Measurements from ENCODE around the gene KAZN.

Gene KAZN

GRCh38 chr1:15014516-15014915, 416.0 kb downstream of the KAZN start:
- Mint-ChIP-seq H3K9me3 (peaks cover 0 to 1% of the 10 kb centered on the region in 2 donors), H3K4me3 (no peak overlapping the region), H3K36me3 (ENCODE audit: insufficient read depth) (no peaks in the 10 kb centered on the region), H3K27ac (no peak overlapping the region), H3K4me1 (ENCODE audit: low read depth in 2 of 2) (no peaks in the 10 kb centered on the region), H3K27me3 (peaks cover 11 to 21% of the 10 kb centered on the region in 2 donors)
- no peak for ATAC-seq (replicated peaks)
- DNase-seq = no peak

DNA sequence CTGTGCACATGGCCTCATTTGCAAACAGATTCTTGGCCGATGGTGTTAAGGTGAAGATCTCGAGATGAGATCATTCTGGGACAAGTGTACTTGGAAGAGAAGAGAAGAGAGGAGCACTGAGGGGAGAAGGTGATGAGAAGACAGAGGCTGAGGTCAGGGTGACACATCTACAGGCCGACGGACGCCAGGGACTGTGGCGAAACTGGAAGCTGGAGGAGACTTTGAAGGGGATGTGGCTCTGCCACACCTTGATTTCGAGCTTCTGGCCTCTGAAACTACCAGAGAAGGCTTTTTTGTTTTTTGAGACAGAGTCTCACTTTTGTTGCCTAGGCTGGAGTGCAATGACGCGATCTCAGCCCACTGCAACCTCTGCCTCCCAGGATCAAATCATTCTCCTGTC, 417.5 kb downstream of the KAZN start:
- ATAC-seq (replicated peaks) (no peak), DNase-seq (no peak)
- H3K27ac Mint-ChIP-seq = no peak overlapping the region
- peaks cover 5 to 27% of the 10 kb centered on the region in 2 donors for H3K27me3 Mint-ChIP-seq
- H3K9me3 Mint-ChIP-seq = no peaks in the 10 kb centered on the region
- H3K4me3 Mint-ChIP-seq = no peak overlapping the region
- H3K36me3 Mint-ChIP-seq (ENCODE audit: insufficient read depth) = no peaks in the 10 kb centered on the region
- no peaks in the 10 kb centered on the region for H3K4me1 Mint-ChIP-seq (ENCODE audit: low read depth in 2 of 2)

GRCh38 chr1:15016526-15016925, 418.0 kb downstream of the KAZN start:
- no peak overlapping the region for H3K4me3 Mint-ChIP-seq
- no peaks in the 10 kb centered on the region for H3K9me3 Mint-ChIP-seq
- DNase-seq (no peak), ATAC-seq (replicated peaks) (no peak)
- peaks cover 8 to 27% of the 10 kb centered on the region in 2 donors for H3K27me3 Mint-ChIP-seq
- no peaks in the 10 kb centered on the region for H3K36me3 Mint-ChIP-seq (ENCODE audit: insufficient read depth)
- no peaks in the 10 kb centered on the region for H3K4me1 Mint-ChIP-seq (ENCODE audit: low read depth in 2 of 2)
- no peak overlapping the region for H3K27ac Mint-ChIP-seq

DNA sequence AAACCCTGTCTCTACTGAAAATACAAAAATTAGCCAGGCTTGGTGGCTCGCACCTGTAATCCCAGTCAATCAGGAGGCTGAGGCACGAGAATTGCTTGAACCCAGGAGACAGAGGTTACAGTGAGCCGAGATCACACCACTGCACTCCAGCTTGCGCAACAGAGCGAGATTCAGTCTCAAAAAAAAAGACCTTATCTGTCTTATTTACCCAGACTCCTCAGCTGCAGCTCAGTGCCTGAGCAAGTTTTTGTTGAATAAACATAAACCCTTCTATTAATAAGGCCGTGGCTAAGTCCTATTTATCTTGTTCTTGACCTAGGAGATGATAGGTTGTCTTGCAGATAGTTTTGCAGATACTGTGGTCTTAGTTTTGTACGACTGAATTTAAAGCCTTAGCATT, 418.6 kb downstream of the KAZN start:
- H3K4me3 Mint-ChIP-seq = no peak overlapping the region
- ATAC-seq (replicated peaks) = no peak

DNA sequence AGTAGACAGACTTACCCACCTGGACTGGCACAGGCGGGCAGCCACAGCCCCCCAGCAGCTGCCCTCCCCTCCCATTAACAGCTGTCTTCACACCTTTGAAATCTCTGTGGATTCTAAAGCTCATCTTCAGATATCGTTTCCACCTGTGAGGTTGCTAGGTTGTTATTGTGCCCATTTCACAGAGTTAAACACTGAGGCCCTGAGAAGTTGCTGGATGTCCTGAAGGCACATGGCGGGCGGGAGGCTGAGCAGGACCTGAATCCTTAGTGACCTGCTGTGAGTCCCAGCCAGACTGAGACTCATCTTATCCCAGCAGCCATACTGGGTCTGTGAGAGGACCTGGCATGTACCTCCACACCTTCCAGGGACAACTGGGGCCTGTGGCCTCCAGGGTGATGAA, 420.3 kb downstream of the KAZN start:
- ATAC-seq (replicated peaks) = no peak
- Mint-ChIP-seq H3K4me3 (no peak overlapping the region), H3K27me3 (peaks cover 13 to 46% of the 10 kb centered on the region in 2 donors), H3K36me3 (ENCODE audit: insufficient read depth) (no peaks in the 10 kb centered on the region), H3K4me1 (ENCODE audit: low read depth in 2 of 2) (no peaks in the 10 kb centered on the region), H3K27ac (no peak overlapping the region), H3K9me3 (no peaks in the 10 kb centered on the region)
- DNase-seq = no peak

More for the DNA sequence above, 418.6 kb downstream of the KAZN start:
- Mint-ChIP-seq H3K27ac (no peak overlapping the region), H3K27me3 (peaks cover 10 to 30% of the 10 kb centered on the region in 2 donors), H3K9me3 (no peaks in the 10 kb centered on the region), H3K4me1 (ENCODE audit: low read depth in 2 of 2) (no peaks in the 10 kb centered on the region), H3K36me3 (ENCODE audit: insufficient read depth) (no peaks in the 10 kb centered on the region)
- DNase-seq = no peak

DNA sequence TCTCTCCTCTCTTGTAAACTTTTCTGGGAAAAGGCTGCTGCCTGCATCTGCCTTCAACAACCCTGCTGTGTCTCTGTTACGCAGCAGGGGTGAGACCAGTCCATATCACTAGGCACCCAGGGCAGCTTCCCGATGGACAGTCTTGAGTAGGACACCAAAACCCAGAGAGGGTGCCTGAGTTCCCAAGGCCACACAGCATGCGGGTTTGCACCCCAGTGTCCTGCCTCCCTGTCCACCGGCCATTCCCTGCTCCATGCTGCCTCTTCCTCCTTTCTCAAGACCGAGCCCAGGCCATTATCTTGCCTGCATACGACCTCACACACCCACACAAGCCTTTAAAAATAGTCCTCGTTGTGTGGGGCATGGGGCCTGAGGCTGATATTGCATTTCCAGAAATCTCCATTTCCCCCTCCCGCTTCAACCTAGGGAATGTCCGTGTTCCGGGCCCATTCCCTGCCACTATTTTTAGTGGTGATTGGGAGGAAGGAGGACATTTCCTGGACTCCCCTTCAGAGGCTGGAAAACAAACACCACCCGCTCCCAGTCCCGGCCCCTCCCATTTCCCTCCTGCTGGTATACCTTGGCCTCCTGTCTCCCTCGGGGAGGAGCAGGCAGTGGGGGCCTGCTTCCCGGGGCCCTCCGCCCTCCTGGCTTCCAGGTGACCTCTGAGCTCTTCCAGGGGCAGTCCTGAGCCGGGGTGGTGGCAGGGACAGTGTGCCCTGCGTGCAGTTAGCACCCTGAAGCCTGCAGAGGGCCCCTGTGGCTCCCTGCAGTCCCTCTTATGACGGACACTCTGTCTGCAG, 422.7 kb downstream of the KAZN start:
- no peak for ATAC-seq (replicated peaks)
- no peak overlapping the region for H3K27ac Mint-ChIP-seq
- no peak overlapping the region for H3K4me3 Mint-ChIP-seq
- H3K27me3 Mint-ChIP-seq = peaks cover 13 to 44% of the 10 kb centered on the region in 2 donors
- H3K36me3 Mint-ChIP-seq (ENCODE audit: insufficient read depth) = no peaks in the 10 kb centered on the region
- DNase-seq = no peak
- no peaks in the 10 kb centered on the region for H3K4me1 Mint-ChIP-seq (ENCODE audit: low read depth in 2 of 2)
- no peaks in the 10 kb centered on the region for H3K9me3 Mint-ChIP-seq

DNA sequence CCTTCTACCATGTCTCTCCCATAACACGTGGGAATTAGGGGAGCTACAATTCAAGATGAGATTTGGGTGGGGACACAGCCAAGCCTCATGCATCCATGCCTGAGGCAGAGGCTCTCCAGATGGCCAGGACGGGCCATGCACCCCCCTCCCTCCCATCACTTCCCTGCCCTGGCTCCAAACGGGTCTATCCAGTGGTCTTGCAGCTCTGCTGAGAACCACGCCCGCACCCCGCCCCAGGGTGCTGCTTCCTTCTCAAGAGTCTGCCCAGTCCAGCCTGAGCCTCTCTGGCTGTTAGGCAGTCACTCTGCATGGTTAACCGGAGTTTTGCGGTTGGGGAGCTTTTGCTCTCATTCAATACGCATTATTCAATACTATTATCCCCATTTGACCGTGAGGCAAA, 423.6 kb downstream of the KAZN start:
- ATAC-seq (replicated peaks) (no peak), DNase-seq (no peak)
- Mint-ChIP-seq H3K4me1 (ENCODE audit: low read depth in 2 of 2) (no peaks in the 10 kb centered on the region), H3K4me3 (no peak overlapping the region), H3K27ac (no peak overlapping the region), H3K36me3 (ENCODE audit: insufficient read depth) (no peaks in the 10 kb centered on the region), H3K9me3 (no peaks in the 10 kb centered on the region), H3K27me3 (peaks cover 13 to 45% of the 10 kb centered on the region in 2 donors)

- H3K4me3 Mint-ChIP-seq = no peak overlapping the region
- ATAC-seq (replicated peaks) (no peak), DNase-seq (no peak)
- no peaks in the 10 kb centered on the region for H3K36me3 Mint-ChIP-seq (ENCODE audit: insufficient read depth)
- no peak overlapping the region for H3K27ac Mint-ChIP-seq
- no peaks in the 10 kb centered on the region for H3K4me1 Mint-ChIP-seq (ENCODE audit: low read depth in 2 of 2)
- no peaks in the 10 kb centered on the region for H3K9me3 Mint-ChIP-seq
- peaks cover 15 to 47% of the 10 kb centered on the region in 2 donors for H3K27me3 Mint-ChIP-seq
Observed at GRCh38 chr1:15023205-15023604, 424.7 kb downstream of the KAZN start.

DNA sequence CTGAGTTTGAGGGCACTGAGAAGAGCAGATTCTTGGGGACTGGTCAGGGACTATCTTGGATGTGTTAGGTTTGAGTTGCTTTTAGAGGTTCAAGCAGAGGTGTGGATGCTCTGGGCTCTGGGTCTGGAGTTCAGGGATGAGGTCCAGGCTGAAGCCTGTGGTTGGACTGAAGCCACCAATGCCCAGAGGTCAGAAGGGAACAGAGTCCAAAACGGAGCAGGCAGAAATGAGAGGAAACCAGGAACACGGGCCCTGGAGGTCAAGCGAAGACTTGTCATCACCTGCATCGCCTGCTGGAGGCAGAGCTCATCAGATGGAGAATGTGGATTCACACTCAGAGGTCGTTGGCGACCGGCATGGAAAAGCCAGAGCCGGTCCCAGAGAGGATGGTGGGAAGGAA, 425.5 kb downstream of the KAZN start:
- H3K36me3 Mint-ChIP-seq (ENCODE audit: insufficient read depth) = no peaks in the 10 kb centered on the region
- H3K4me1 Mint-ChIP-seq (ENCODE audit: low read depth in 2 of 2) = no peaks in the 10 kb centered on the region
- no peak for DNase-seq
- ATAC-seq (replicated peaks) = no peak
- peaks cover 20 to 54% of the 10 kb centered on the region in 2 donors for H3K27me3 Mint-ChIP-seq
- H3K9me3 Mint-ChIP-seq = no peaks in the 10 kb centered on the region
- H3K27ac Mint-ChIP-seq = no peak overlapping the region
- no peak overlapping the region for H3K4me3 Mint-ChIP-seq

DNA sequence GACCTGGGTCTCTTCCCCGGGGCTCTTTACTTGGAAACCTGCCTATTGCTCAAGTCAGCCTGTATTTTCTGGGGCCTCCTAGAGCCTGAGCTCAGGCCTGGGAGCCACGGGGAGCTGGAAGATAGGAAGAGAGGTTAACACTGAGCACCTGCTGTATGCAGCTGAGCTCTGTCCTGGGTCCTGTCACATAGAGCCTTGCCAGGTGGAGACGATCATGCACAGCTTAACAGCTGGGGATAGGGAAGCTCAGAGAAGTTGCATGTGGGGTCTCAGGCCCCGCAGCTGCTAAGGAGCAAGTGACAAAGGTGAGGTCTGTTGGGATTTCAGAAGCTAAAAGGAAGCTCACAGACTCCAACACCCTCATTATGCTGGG, 427.6 kb downstream of the KAZN start:
- H3K27ac Mint-ChIP-seq = no peak overlapping the region
- H3K36me3 Mint-ChIP-seq (ENCODE audit: insufficient read depth) = no peaks in the 10 kb centered on the region
- no peaks in the 10 kb centered on the region for H3K4me1 Mint-ChIP-seq (ENCODE audit: low read depth in 2 of 2)
- no peaks in the 10 kb centered on the region for H3K9me3 Mint-ChIP-seq
- peaks cover 21 to 54% of the 10 kb centered on the region in 2 donors for H3K27me3 Mint-ChIP-seq
- DNase-seq (no peak), ATAC-seq (replicated peaks) (no peak)
- no peak overlapping the region for H3K4me3 Mint-ChIP-seq

DNA sequence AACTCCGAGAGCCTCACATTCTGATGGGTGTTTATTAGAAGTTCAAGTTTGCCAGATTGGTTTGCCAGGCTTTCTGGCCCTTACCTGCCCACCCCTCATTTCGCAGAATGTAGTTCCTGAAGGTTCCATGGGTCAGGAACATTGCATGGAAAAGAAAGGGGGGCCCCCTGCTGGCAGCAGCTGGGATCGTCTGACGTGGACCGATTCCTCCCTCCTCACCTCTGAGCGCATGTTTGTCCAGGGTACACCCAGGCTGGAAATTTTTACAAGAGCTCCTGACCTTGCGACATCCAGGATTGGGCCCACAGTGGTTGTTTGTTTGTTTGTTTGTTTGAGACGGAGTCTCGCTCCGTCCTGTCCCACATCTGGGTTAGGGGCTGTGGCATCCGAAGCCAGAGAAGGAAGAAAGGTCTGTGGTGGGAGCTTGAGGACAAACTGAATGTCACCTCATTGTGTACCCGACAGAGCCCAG, 429.1 kb downstream of the KAZN start:
- peak in 1 of 3 experiments; percentile 7 for DNase-seq
- no peaks in the 10 kb centered on the region for H3K4me1 Mint-ChIP-seq (ENCODE audit: low read depth in 2 of 2)
- H3K36me3 Mint-ChIP-seq (ENCODE audit: insufficient read depth) = no peaks in the 10 kb centered on the region
- H3K9me3 Mint-ChIP-seq = no peaks in the 10 kb centered on the region
- H3K27me3 Mint-ChIP-seq = peaks cover 21 to 39% of the 10 kb centered on the region in 2 donors
- no peak overlapping the region for H3K27ac Mint-ChIP-seq
- ATAC-seq (replicated peaks) = no peak
- no peak overlapping the region for H3K4me3 Mint-ChIP-seq

GRCh38 chr1:15028102-15028501, 429.6 kb downstream of the KAZN start:
- Mint-ChIP-seq H3K27me3 (peaks cover 18 to 34% of the 10 kb centered on the region in 2 donors), H3K36me3 (ENCODE audit: insufficient read depth) (no peaks in the 10 kb centered on the region), H3K4me1 (ENCODE audit: low read depth in 2 of 2) (no peaks in the 10 kb centered on the region), H3K27ac (no peak overlapping the region), H3K9me3 (no peaks in the 10 kb centered on the region), H3K4me3 (no peak overlapping the region)
- DNase-seq (no peak), ATAC-seq (replicated peaks) (no peak)

DNA sequence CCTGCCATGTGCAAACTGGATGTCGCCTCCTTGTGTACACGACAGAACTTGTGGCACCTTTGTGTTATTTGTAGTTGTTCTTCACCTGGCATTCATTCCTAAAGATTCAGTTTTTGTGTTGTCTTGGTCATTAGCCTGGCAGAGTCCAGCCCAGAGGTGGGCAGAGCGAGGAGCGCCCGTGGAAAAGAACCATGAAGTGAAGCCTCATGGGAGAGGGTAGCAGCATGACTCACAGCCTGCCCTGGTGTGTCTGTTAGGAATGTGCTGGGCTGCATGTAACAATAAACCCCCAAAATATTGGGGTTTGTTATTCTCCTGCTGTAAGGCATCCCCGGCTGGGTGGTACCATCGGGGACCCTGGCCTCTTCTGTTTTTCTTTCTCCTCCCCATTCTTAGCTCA, 430.1 kb downstream of the KAZN start:
- H3K36me3 Mint-ChIP-seq (ENCODE audit: insufficient read depth) = no peaks in the 10 kb centered on the region
- H3K4me3 Mint-ChIP-seq = no peak overlapping the region
- peaks cover 0 to 2% of the 10 kb centered on the region in 2 donors for H3K4me1 Mint-ChIP-seq (ENCODE audit: low read depth in 2 of 2)
- peaks cover 15 to 30% of the 10 kb centered on the region in 2 donors for H3K27me3 Mint-ChIP-seq
- DNase-seq (no peak), ATAC-seq (replicated peaks) (no peak)
- no peaks in the 10 kb centered on the region for H3K9me3 Mint-ChIP-seq
- no peak overlapping the region for H3K27ac Mint-ChIP-seq

DNA sequence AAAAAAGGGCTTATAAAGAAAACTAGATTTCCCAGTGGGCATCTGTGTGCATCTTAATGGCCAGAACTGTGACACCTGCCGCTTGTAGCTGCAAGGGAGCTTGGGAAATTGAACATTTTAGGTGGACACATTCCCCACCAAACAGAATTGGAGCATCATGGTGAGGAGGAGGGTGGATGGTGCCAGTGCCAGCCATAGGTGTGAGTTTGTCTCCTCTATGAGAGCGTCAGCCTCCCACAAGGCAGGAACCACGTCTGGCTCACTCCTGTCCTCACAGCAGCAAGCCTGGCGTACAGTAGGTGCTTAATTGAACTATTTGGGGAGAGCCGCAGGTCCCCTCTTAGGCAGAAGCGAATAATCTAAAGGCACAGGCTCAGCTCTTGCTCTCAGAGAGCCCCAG, 430.6 kb downstream of the KAZN start:
- Mint-ChIP-seq H3K9me3 (no peaks in the 10 kb centered on the region), H3K4me1 (ENCODE audit: low read depth in 2 of 2) (peaks cover 0 to 6% of the 10 kb centered on the region in 2 donors), H3K36me3 (ENCODE audit: insufficient read depth) (no peaks in the 10 kb centered on the region), H3K27ac (no peak overlapping the region), H3K27me3 (peaks cover 19 to 33% of the 10 kb centered on the region in 2 donors), H3K4me3 (no peak overlapping the region)
- DNase-seq = no peak
- no peak for ATAC-seq (replicated peaks)

Data from effector memory CD8-positive, alpha-beta T cell (primary cell).